ENCODE results near the gene ATP9B.

GRCh38 chr18:79093986-79094385, 24.8 kb downstream of the ATP9B start:
- TF ChIP-seq, protein P1, sequence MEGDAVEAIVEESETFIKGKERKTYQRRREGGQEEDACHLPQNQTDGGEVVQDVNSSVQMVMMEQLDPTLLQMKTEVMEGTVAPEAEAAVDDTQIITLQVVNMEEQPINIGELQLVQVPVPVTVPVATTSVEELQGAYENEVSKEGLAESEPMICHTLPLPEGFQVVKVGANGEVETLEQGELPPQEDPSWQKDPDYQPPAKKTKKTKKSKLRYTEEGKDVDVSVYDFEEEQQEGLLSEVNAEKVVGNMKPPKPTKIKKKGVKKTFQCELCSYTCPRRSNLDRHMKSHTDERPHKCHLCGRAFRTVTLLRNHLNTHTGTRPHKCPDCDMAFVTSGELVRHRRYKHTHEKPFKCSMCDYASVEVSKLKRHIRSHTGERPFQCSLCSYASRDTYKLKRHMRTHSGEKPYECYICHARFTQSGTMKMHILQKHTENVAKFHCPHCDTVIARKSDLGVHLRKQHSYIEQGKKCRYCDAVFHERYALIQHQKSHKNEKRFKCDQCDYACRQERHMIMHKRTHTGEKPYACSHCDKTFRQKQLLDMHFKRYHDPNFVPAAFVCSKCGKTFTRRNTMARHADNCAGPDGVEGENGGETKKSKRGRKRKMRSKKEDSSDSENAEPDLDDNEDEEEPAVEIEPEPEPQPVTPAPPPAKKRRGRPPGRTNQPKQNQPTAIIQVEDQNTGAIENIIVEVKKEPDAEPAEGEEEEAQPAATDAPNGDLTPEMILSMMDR (IDR thresholded peaks at IDR 0.05) = no peak
- no peak for TF ChIP-seq POLR2A (IDR thresholded peaks at IDR 0.05)
